NCI-H524 (cell line): ENCODE results near the gene NUBP1.

Experiments
- DNase-seq, 2 experiments: peaks; one replicate each; lab custom pipeline; 2025; lab: John Stamatoyannopoulos, UW

Gene NUBP1

DNA sequence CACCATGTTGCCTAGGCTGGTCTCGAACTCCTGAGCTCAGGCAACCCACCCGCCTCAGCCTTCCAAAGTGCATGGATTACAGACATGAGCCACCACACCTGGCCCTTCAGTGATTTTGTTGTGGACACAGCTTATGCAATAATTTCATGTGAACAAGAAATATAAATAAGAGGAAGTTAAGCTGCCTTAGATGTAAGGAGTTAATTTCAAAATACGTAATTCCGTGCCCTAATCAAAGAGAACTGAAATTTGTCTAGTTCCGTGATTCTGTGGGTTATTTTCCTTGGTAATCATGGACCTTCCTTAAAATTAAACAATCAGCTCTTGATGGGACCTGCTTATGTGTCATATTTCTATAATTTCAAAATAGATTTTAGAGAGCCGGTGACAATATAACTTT is 63.1 kb downstream of the NUBP1 start:
- DNase-seq: no peak

GRCh38 chr16:10808218-10808617 is 64.6 kb downstream of the NUBP1 start:
- no peak for DNase-seq

- DNase-seq: no peak
These were observed 65.2 kb downstream of the NUBP1 start for GRCh38 chr16:10808850-10809249.

DNA sequence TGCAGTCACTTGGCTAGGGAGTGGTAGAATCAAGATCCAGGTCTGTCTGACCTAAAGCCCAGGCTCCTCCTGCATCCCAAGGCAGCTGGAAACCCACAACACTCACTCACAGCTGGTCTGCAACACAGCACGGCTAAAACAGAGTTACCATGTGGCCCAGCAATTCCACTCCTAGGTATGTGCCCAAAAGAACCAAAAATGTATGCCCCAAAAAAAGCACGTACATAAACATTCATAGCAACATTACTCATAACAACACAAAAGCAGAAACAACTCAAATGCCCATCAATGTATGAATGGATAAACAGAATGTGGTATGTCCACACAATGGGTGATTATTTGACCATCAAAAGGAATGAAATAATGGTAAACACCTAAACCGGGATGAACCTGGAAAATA is 66.1 kb downstream of the NUBP1 start:
- no peak for DNase-seq

- DNase-seq: no peak
These were observed 68.9 kb downstream of the NUBP1 start for GRCh38 chr16:10812312-10813098.

GRCh38 chr16:10813099-10813455 is 69.4 kb downstream of the NUBP1 start:
- no peak for DNase-seq

DNA sequence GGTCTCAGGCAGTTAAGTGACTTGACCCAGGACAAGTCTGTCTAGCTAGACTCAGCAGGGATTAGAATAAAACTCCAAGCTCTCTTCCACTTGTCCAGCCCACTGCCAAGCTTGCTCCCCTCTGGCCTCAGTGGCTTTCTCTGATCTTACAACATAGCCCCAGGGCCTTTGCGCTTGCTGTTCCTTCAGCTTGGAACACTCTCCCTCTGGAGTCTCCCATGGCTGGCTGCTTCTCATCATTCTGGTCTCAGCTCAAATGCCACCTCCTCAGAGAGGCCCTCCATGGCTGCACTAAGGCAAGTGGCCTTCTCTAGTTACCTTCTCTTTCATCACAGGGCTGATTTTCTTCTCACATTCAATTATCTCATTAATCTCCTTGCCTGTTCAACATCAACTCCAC is 73.9 kb downstream of the NUBP1 start:
- no peak for DNase-seq

DNA sequence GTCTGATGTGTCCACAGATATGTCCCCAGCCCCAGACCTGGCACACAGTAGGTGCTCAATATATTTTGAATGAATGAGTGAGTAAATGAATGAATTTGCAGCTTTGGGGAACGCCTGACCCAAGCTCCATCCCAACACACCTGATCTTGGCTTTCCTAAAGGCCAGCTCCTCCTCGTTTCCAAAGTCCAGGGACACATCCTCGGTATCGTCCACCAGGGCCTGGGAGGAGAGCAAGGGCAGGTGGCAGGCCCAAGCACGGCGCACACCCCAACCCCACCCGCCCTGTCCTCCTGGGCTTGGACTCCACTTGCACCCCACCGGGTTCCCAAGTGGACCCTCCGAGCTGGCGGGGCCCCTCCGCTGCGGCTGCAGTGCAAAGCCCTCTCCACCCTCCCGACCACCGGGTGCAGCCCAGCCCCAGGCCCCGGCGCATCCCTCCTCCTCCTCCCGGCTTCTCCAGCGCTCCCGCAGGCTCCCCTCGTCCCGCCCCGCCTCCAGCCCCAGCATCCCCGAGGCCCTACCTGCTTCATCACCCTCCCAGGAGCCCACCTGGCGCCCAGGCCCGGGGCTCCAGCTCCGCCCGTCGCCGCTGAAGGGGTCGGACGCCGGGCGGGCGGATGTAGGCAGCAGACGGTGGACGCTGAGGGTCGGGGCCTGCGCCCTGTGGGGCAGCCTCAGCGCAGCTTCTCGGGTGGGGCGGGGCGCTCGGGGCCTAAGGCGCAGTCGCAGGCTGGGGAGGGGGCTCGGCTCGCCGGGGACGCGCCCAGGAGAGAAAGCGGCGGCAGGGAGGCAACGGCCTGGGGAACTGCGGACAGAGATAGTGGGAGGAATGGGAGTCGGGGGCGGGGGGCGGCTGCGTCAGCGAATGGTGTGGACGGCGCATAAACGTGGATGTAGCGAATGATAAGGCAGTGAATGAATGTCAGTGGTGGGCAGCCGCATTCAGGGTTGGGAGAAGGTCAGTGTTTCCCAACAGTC is 74.6 kb downstream of the NUBP1 start, which contains the start of gene TVP23A:
TSS of gene TVP23A (minus strand) at position 832 of the 979 bp plus-strand sequence. CDS start at position 531, 301 bp downstream.
- no peak for DNase-seq
